Stimulated activated CD8-positive, alpha-beta memory T cell treated with anti-CD3 and anti-CD28 coated beads, Interleukin-4, amount 100 ng/mL, for 48 hours (primary cell): ENCODE results near the gene MMP11.
"Not testable (repeated sequence)": the region's sequence is repeated elsewhere in the genome, so short reads cannot be mapped to it uniquely, and the experiment has no call there.

Experiments
- DNase-seq: peaks from one replicate; pipeline ENCODE4 v3.0.0-alpha.2; 2020

Gene MMP11

GRCh38 chr22:23772649-23773473 lies at the start of gene MMP11:
Gene MMP11 (plus strand): TSS chr22:23772849. CDS start chr22:23772871, 22 bp downstream.
- peak; percentile 70 for DNase-seq

GRCh38 chr22:23728108-23728507 lies 44.5 kb upstream of the MMP11 start:
- not testable (repeated sequence) for DNase-seq

- no peak for DNase-seq
These were observed 35.0 kb upstream of the MMP11 start for GRCh38 chr22:23737696-23738095.

- DNase-seq, result no peak
These were observed 30.0 kb upstream of the MMP11 start for GRCh38 chr22:23742505-23743264.

GRCh38 chr22:23743303-23743705 lies 29.3 kb upstream of the MMP11 start:
- no peak for DNase-seq

- DNase-seq, result no peak
These were observed 28.6 kb upstream of the MMP11 start for GRCh38 chr22:23744001-23744400.

- no peak for DNase-seq
These were observed 28.2 kb upstream of the MMP11 start for GRCh38 chr22:23744485-23744884.

- DNase-seq, result no peak
These were observed 26.9 kb upstream of the MMP11 start for GRCh38 chr22:23745791-23746190.

- no peak for DNase-seq
These were observed 22.8 kb upstream of the MMP11 start for GRCh38 chr22:23749841-23750301.

GRCh38 chr22:23750367-23750713 lies 22.3 kb upstream of the MMP11 start:
- DNase-seq, result no peak

GRCh38 chr22:23750714-23751440 lies 21.8 kb upstream of the MMP11 start, which contains the start of gene ZNF70:
Gene ZNF70 (minus strand): TSS chr22:23751112. CDS start chr22:23745140, 5,972 bp downstream.
- peak; percentile 86 for DNase-seq

- no peak for DNase-seq
These were observed 21.1 kb upstream of the MMP11 start for GRCh38 chr22:23751441-23751996.

- no peak for DNase-seq
These were observed 20.5 kb upstream of the MMP11 start for GRCh38 chr22:23752090-23752691.

GRCh38 chr22:23752750-23753149 lies 19.9 kb upstream of the MMP11 start:
- no peak for DNase-seq

GRCh38 chr22:23753385-23753784 lies 19.3 kb upstream of the MMP11 start:
- no peak for DNase-seq

GRCh38 chr22:23754220-23754919 lies 18.3 kb upstream of the MMP11 start, which contains the start of gene VPREB3:
Gene VPREB3 (minus strand): TSS chr22:23754425. CDS start chr22:23754363, 62 bp downstream.
- DNase-seq, result no peak

GRCh38 chr22:23754980-23755636 lies 17.5 kb upstream of the MMP11 start:
- DNase-seq, result no peak

- no peak for DNase-seq
These were observed 16.9 kb upstream of the MMP11 start for GRCh38 chr22:23755711-23756110.

GRCh38 chr22:23756891-23757290 lies 15.8 kb upstream of the MMP11 start:
- DNase-seq, result no peak

GRCh38 chr22:23759566-23759965 lies 13.1 kb upstream of the MMP11 start:
- no peak for DNase-seq

- no peak for DNase-seq
These were observed 12.6 kb upstream of the MMP11 start for GRCh38 chr22:23760056-23760455.
